IPS-18a (cell line): ENCODE measurements around the gene SFXN3.
A peak's percentile ranks its signal among the peaks of the same experiment; 100 is the strongest.

ENCODE experiments used
- H3K27ac ChIP-seq: one replicate; pipeline ENCODE4 v1.5.1; 2013; ENCODE audit warnings: low read length
- H3K27me3 ChIP-seq: one replicate; pipeline ENCODE4 v1.6.1; 2013; ENCODE audit warnings: mild to moderate bottlenecking, low read length; ENCODE audit not compliant: control insufficient read depth, insufficient read depth
- H3K36me3 ChIP-seq: one replicate; pipeline ENCODE4 v1.6.1; 2013; ENCODE audit warnings: low read depth, low read length; ENCODE audit not compliant: control insufficient read depth
- H3K4me1 ChIP-seq: one replicate; pipeline ENCODE4 v1.6.1; 2013; ENCODE audit warnings: low read depth, low read length; ENCODE audit not compliant: control insufficient read depth
- H3K4me3 ChIP-seq: one replicate; pipeline ENCODE4 v1.5.1; 2013; ENCODE audit warnings: low read length
- H3K9ac ChIP-seq: one replicate; pipeline ENCODE4 v1.6.1; 2013; ENCODE audit warnings: mild to moderate bottlenecking, low read length, moderate library complexity
- H3K9me3 ChIP-seq: one replicate; pipeline ENCODE4 v1.6.1; 2013; ENCODE audit warnings: low read depth, low read length; ENCODE audit not compliant: control insufficient read depth

SFXN3 gene

GRCh38 chr10:101064415-101065030 lies 33.5 kb downstream of the SFXN3 start:
- no peak overlapping the region for H3K9ac ChIP-seq
- peaks cover 70% of the 10 kb centered on the region for H3K27me3 ChIP-seq

GRCh38 chr10:101065481-101066145 lies 34.6 kb downstream of the SFXN3 start:
- Histone ChIP-seq H3K36me3 (no peaks in the 10 kb centered on the region), H3K27ac (no peak overlapping the region), H3K4me3 (peak overlapping the region; percentile 53), H3K27me3 (peaks cover 74% of the 10 kb centered on the region), H3K4me1 (peaks cover 18% of the 10 kb centered on the region), H3K9me3 (no peaks in the 10 kb centered on the region), H3K9ac (no peak overlapping the region)

More at GRCh38 chr10:101064415-101065030, 33.5 kb downstream of the SFXN3 start:
- H3K4me1 ChIP-seq, result peaks cover 22% of the 10 kb centered on the region
- no peak overlapping the region for H3K27ac ChIP-seq
- no peaks in the 10 kb centered on the region for H3K36me3 ChIP-seq
- no peaks in the 10 kb centered on the region for H3K9me3 ChIP-seq
- H3K4me3 ChIP-seq, result no peak overlapping the region

- no peaks in the 10 kb centered on the region for H3K9me3 ChIP-seq
- peak overlapping the region; percentile 53 for H3K4me3 ChIP-seq
- H3K4me1 ChIP-seq, result peaks cover 18% of the 10 kb centered on the region
- H3K27ac ChIP-seq, result no peak overlapping the region
- H3K27me3 ChIP-seq, result peaks cover 78% of the 10 kb centered on the region
- no peaks in the 10 kb centered on the region for H3K36me3 ChIP-seq
- no peak overlapping the region for H3K9ac ChIP-seq
Observed at GRCh38 chr10:101066146-101066895, 35.3 kb downstream of the SFXN3 start.

- Histone ChIP-seq H3K9ac (no peak overlapping the region), H3K4me1 (peaks cover 17% of the 10 kb centered on the region), H3K36me3 (no peaks in the 10 kb centered on the region), H3K9me3 (no peaks in the 10 kb centered on the region), H3K27ac (no peak overlapping the region), H3K27me3 (peaks cover 78% of the 10 kb centered on the region), H3K4me3 (peak overlapping the region; percentile 75)
Observed at GRCh38 chr10:101066896-101067355, 35.9 kb downstream of the SFXN3 start.

- Histone ChIP-seq H3K36me3 (no peaks in the 10 kb centered on the region), H3K9me3 (no peaks in the 10 kb centered on the region), H3K4me3 (peak overlapping the region; percentile 75), H3K9ac (no peak overlapping the region), H3K4me1 (peaks cover 11% of the 10 kb centered on the region), H3K27me3 (peaks cover 78% of the 10 kb centered on the region), H3K27ac (no peak overlapping the region)
Observed at GRCh38 chr10:101067356-101068083, 36.5 kb downstream of the SFXN3 start.

- H3K9me3 ChIP-seq, result no peaks in the 10 kb centered on the region
- H3K27me3 ChIP-seq, result peaks cover 78% of the 10 kb centered on the region
- no peak overlapping the region for H3K4me3 ChIP-seq
- no peaks in the 10 kb centered on the region for H3K4me1 ChIP-seq
- H3K9ac ChIP-seq, result no peak overlapping the region
- no peak overlapping the region for H3K27ac ChIP-seq
- no peaks in the 10 kb centered on the region for H3K36me3 ChIP-seq
Observed at GRCh38 chr10:101069441-101069840, 38.4 kb downstream of the SFXN3 start.

GRCh38 chr10:101070098-101070497 lies 39.1 kb downstream of the SFXN3 start:
- no peaks in the 10 kb centered on the region for H3K4me1 ChIP-seq
- peaks cover 75% of the 10 kb centered on the region for H3K27me3 ChIP-seq
- no peak overlapping the region for H3K9ac ChIP-seq

GRCh38 chr10:101071267-101071884 lies 40.3 kb downstream of the SFXN3 start:
- Histone ChIP-seq H3K9ac (no peak overlapping the region), H3K27me3 (peaks cover 75% of the 10 kb centered on the region), H3K27ac (no peak overlapping the region), H3K36me3 (no peaks in the 10 kb centered on the region), H3K4me3 (no peak overlapping the region), H3K4me1 (no peaks in the 10 kb centered on the region), H3K9me3 (no peaks in the 10 kb centered on the region)

More at GRCh38 chr10:101070098-101070497, 39.1 kb downstream of the SFXN3 start:
- Histone ChIP-seq H3K36me3 (no peaks in the 10 kb centered on the region), H3K4me3 (no peak overlapping the region), H3K9me3 (no peaks in the 10 kb centered on the region), H3K27ac (no peak overlapping the region)

GRCh38 chr10:101071885-101072433 lies 40.9 kb downstream of the SFXN3 start:
- H3K4me1 ChIP-seq, result no peaks in the 10 kb centered on the region
- H3K36me3 ChIP-seq, result no peaks in the 10 kb centered on the region
- peaks cover 70% of the 10 kb centered on the region for H3K27me3 ChIP-seq
- H3K27ac ChIP-seq, result no peak overlapping the region
- no peak overlapping the region for H3K4me3 ChIP-seq
- no peak overlapping the region for H3K9ac ChIP-seq
- no peaks in the 10 kb centered on the region for H3K9me3 ChIP-seq

- Histone ChIP-seq H3K4me3 (no peak overlapping the region), H3K27ac (no peak overlapping the region), H3K4me1 (no peaks in the 10 kb centered on the region), H3K9ac (no peak overlapping the region), H3K9me3 (no peaks in the 10 kb centered on the region), H3K27me3 (peaks cover 61% of the 10 kb centered on the region), H3K36me3 (no peaks in the 10 kb centered on the region)
Observed at GRCh38 chr10:101072923-101073322, 41.9 kb downstream of the SFXN3 start.
